Measurements from ENCODE around the gene ZNF679. TPM values are rescaled to one million over a fixed set of nuclear protein-coding genes. Genes with fewer than 3 reads are reported as not detected.
"Not testable (repeated sequence)": the region's sequence is repeated elsewhere in the genome, so short reads cannot be mapped to it uniquely, and the experiment has no call there.

The ZNF679 gene
- total RNA-seq, 4 donors from 2014 or later, result not detected

DNA sequence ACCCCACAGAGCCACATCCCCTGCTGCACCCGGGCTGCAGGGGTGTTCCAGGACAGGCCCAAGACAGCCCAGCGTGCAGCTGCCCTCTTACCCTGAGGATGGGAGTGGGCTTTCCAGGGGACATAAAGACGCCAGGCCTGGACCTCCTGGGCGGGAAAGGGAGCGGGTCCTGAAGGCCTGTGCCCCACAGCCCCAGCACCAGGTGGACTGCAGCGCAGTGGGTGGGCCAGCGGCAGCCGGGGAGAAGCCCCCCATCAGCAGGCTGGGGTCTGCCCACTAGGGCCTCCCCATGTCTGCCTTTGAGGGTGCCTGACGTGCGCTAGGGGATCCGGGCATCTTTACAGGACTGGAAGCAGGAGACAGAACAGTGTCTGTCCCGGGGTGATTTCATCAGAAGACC, 43.9 kb upstream of the ZNF679 start:
- 95 to 96% methylated on average over 10 to 12 of the region's 12 CpGs for WGBS, 2 donors
- H3K9me3 ChIP-seq, result peaks cover 0 to 62% (median 4%) of the 10 kb centered on the region in 4 donors
- no peak for DNase-seq (ENCODE audit: low spot score in 2 of 2)
- H3K4me1 ChIP-seq, result no peaks in the 10 kb centered on the region
- TF ChIP-seq POLR2A (IDR thresholded peaks at IDR 0.05) (no peak), EP300 (IDR thresholded peaks at IDR 0.05) (no peak)
- TF ChIP-seq, protein P1, sequence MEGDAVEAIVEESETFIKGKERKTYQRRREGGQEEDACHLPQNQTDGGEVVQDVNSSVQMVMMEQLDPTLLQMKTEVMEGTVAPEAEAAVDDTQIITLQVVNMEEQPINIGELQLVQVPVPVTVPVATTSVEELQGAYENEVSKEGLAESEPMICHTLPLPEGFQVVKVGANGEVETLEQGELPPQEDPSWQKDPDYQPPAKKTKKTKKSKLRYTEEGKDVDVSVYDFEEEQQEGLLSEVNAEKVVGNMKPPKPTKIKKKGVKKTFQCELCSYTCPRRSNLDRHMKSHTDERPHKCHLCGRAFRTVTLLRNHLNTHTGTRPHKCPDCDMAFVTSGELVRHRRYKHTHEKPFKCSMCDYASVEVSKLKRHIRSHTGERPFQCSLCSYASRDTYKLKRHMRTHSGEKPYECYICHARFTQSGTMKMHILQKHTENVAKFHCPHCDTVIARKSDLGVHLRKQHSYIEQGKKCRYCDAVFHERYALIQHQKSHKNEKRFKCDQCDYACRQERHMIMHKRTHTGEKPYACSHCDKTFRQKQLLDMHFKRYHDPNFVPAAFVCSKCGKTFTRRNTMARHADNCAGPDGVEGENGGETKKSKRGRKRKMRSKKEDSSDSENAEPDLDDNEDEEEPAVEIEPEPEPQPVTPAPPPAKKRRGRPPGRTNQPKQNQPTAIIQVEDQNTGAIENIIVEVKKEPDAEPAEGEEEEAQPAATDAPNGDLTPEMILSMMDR (IDR thresholded peaks at IDR 0.05), result no peak
- no peaks in the 10 kb centered on the region for H3K36me3 ChIP-seq
- H3K27me3 ChIP-seq, result no peaks in the 10 kb centered on the region
- H3K4me3 ChIP-seq, result no peak overlapping the region
- H3K27ac ChIP-seq, result no peak overlapping the region

DNA sequence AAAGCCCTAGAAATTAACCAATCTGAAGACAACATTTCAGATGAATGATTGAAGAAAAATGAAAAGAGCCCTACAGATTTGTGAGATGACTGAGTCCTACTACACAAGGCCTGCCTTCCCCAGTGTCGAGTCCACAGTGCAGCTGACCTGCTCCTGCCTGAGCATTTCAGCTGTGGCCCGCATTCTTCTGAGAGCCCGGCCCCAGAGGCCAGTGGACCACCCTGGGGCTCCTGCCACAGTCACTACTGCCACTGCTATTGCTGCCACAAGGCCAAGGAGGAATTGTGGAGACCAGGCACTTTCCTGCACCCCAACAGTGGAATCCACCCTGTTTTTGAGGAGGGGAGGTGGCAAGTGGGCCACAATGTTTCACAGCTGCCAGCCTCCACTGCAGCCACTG, 40.9 kb upstream of the ZNF679 start:
- TF ChIP-seq EP300 (IDR thresholded peaks at IDR 0.05) (no peak), POLR2A (IDR thresholded peaks at IDR 0.05) (no peak)
- TF ChIP-seq, protein P1 (IDR thresholded peaks at IDR 0.05), result no peak
- no peak overlapping the region for H3K27ac ChIP-seq
- peaks cover 0 to 59% (median 4%) of the 10 kb centered on the region in 4 donors for H3K9me3 ChIP-seq
- no peak for DNase-seq (ENCODE audit: low spot score in 2 of 2)
- H3K4me3 ChIP-seq, result no peak overlapping the region
- H3K36me3 ChIP-seq, result no peaks in the 10 kb centered on the region
- H3K4me1 ChIP-seq, result no peaks in the 10 kb centered on the region
- 59 to 69% methylated on average over 3 of the region's 3 CpGs for WGBS, 2 donors
- H3K27me3 ChIP-seq, result no peaks in the 10 kb centered on the region

DNA sequence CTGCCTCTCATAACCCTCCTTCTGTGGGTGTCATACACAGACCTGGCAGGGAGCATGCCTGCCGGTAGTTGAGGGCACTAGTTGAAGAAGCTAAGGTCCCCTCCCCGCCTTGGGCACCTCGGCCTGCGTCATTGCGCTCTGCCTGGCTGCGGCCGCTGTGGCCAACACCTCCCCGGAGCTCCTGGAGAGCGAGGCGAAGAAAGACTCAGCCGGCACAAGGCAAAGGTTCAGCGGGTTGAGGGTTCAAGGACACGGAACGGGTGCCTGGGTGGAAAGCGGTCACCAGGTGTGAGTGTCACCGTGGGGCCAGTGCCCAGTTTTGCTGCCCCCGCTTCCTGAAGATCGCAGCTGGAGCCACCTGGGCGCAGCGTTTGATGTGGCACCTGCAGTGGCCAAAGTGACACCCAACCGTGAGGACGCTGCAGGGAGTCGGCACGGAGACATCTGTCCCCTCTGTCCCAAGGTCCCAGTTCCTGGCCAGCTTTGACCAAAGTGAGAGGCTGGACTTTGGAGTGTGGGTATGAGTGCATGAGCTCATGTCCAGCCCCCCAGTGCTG, 36.0 kb upstream of the ZNF679 start:
- 89 to 96% methylated on average over 24 of the region's 24 CpGs for WGBS, 2 donors
- TF ChIP-seq, protein P1 (IDR thresholded peaks at IDR 0.05), result no peak
- no peak for TF ChIP-seq POLR2A (IDR thresholded peaks at IDR 0.05)
- no peak for TF ChIP-seq EP300 (IDR thresholded peaks at IDR 0.05)
- no peaks in the 10 kb centered on the region for H3K27me3 ChIP-seq

DNA sequence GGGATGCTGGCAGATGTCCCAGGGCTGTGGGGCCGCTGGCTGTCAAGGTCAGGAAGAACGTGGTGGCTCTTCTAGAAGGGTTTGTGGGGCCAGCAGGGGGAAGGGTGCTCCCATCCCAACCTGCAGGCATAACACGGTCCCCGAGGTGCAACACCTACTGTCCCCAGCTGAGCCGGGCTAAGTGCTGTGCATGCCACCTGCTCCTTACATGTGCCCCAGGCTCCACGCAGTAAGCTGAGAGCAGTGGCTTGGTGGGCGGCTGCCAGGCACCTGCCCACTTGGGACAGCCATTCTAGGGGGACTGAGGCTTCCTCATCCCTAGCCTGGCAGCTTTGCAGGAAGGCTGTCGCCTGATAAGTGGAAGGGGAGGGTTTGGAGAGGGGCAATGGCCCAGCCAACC, 35.5 kb upstream of the ZNF679 start:
- DNase-seq (ENCODE audit: low spot score in 2 of 2), result no peak
- 55 to 85% methylated on average over 4 to 8 of the region's 8 CpGs for WGBS, 2 donors

More for the DNA sequence above, 36.0 kb upstream of the ZNF679 start:
- DNase-seq (ENCODE audit: low spot score in 2 of 2), result no peak
- Histone ChIP-seq H3K36me3 (no peaks in the 10 kb centered on the region), H3K27ac (no peak overlapping the region), H3K9me3 (peaks cover 0 to 40% (median under 1%) of the 10 kb centered on the region in 4 donors), H3K4me1 (no peaks in the 10 kb centered on the region), H3K4me3 (no peak overlapping the region)

DNA sequence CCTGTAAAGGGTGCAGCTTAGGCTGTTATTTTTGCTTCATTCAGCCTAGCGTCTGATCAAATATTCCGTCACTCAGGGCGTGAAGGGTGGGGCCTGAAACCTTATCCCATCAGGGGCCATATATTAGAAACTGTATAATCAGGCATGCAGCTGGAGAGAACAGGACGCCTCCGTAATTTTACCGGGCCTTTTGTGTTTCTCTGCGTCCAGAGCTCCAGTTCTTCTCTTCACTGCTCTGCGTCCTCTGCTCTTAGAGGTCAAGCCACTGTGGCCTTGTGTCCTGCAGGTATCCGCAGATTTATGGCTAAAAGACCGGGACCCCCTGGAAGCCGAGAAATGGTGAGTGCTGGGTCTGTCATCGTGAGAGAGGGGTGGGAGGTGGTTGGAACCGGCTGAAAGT, 21.4 kb upstream of the ZNF679 start, which contains the start of gene ZNF735:
ZNF735 (plus strand) TSS at position 301 of the 400 bp plus-strand sequence; CDS start at position 301, 0 bp downstream.
- Histone ChIP-seq H3K4me1 (no peaks in the 10 kb centered on the region), H3K36me3 (no peaks in the 10 kb centered on the region), H3K27me3 (no peaks in the 10 kb centered on the region), H3K9me3 (peaks cover 0 to 34% (median 0%) of the 10 kb centered on the region in 4 donors), H3K27ac (no peak within 1 kb of the TSS), H3K4me3 (no peak within 1 kb of the TSS)
- TF ChIP-seq EP300 (IDR thresholded peaks at IDR 0.05) (no peak), POLR2A (IDR thresholded peaks at IDR 0.05) (no peak)
- TF ChIP-seq, protein P1 (IDR thresholded peaks at IDR 0.05), result no peak
- DNase-seq (ENCODE audit: low spot score in 2 of 2), result no peak
- 84 to 85% methylated on average over 13 of the region's 13 CpGs for WGBS, 2 donors

More for the DNA sequence above, 35.5 kb upstream of the ZNF679 start:
- H3K9me3 ChIP-seq, result peaks cover 0 to 35% (median 0%) of the 10 kb centered on the region in 4 donors
- no peaks in the 10 kb centered on the region for H3K36me3 ChIP-seq
- H3K4me1 ChIP-seq, result no peaks in the 10 kb centered on the region
- H3K27ac ChIP-seq, result no peak overlapping the region
- no peak overlapping the region for H3K4me3 ChIP-seq
- H3K27me3 ChIP-seq, result no peaks in the 10 kb centered on the region
- no peak for TF ChIP-seq POLR2A (IDR thresholded peaks at IDR 0.05)
- TF ChIP-seq EP300 (IDR thresholded peaks at IDR 0.05), result no peak
- TF ChIP-seq, protein P1 (IDR thresholded peaks at IDR 0.05), result no peak

DNA sequence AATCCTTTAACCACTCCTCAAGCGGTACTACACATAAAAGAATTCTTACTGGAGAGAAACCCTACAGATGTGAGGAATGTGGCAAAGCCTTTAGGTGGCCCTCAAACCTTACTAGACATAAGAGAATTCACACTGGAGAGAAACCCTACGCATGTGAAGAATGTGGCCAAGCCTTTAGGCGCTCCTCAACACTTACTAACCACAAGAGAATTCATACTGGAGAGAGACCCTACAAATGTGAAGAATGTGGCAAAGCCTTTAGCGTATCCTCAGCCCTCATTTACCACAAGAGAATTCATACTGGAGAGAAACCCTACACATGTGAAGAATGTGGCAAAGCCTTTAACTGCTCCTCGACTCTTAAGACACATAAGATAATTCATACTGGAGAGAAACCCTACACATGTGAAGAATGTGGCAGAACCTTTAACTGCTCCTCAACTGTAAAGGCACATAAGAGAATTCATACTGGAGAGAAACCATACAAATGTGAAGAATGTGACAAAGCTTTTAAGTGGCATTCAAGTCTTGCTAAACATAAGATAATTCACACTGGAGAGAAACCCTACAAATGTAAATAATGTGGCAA, 8.5 kb upstream of the ZNF679 start:
- WGBS, 2 donors, result 78% methylated on average over 5 of the region's 5 CpGs

More for the DNA sequence above, 8.5 kb upstream of the ZNF679 start:
- DNase-seq (ENCODE audit: low spot score in 2 of 2); H3K4me1 ChIP-seq; H3K4me3 ChIP-seq; H3K36me3 ChIP-seq; H3K27ac ChIP-seq; H3K27me3 ChIP-seq: not testable (repeated sequence)
- peaks cover 0 to 65% (median 14%) of the 10 kb centered on the region in 4 donors for H3K9me3 ChIP-seq
